GM18520 (cell line): Measurements from ENCODE around the gene SLC43A3.
A peak's percentile ranks its signal among the peaks of the same experiment; 100 is the strongest.
"Not testable (repeated sequence)": the region's sequence is repeated elsewhere in the genome, so short reads cannot be mapped to it uniquely, and the experiment has no call there.

ENCODE experiments used
- ATAC-seq: cut with Tn5 transposase; IDR thresholded peaks from one replicate; pipeline ENCODE4 v1.9.1; 2021; ENCODE audit not compliant: unreplicated experiment

The SLC43A3 gene

DNA sequence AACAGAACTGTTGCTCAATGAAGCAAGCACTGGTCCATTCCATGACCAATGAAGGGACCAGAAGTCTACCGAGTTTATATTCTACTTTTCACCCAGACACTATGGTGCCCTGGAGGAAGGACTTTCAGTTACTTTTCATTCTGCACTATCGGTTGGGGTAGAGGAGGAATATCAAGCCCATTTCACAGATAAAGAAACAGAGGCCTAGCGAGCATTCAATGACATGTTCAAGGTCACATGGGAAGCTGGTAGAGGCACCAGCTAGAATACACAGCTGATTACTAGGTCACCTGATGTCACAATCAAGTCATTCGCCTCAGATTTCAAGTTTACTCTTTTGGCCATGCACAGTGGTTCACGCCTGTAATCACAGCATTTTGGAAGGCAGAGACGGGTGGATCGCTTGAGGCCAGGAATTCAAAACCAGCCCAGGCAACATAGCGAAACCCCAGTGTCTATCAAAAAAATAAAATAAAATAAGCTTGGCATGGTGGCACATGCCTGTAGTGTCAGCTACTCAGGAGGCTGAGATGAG lies 18.9 kb downstream of the SLC43A3 start:
- no peak for ATAC-seq

DNA sequence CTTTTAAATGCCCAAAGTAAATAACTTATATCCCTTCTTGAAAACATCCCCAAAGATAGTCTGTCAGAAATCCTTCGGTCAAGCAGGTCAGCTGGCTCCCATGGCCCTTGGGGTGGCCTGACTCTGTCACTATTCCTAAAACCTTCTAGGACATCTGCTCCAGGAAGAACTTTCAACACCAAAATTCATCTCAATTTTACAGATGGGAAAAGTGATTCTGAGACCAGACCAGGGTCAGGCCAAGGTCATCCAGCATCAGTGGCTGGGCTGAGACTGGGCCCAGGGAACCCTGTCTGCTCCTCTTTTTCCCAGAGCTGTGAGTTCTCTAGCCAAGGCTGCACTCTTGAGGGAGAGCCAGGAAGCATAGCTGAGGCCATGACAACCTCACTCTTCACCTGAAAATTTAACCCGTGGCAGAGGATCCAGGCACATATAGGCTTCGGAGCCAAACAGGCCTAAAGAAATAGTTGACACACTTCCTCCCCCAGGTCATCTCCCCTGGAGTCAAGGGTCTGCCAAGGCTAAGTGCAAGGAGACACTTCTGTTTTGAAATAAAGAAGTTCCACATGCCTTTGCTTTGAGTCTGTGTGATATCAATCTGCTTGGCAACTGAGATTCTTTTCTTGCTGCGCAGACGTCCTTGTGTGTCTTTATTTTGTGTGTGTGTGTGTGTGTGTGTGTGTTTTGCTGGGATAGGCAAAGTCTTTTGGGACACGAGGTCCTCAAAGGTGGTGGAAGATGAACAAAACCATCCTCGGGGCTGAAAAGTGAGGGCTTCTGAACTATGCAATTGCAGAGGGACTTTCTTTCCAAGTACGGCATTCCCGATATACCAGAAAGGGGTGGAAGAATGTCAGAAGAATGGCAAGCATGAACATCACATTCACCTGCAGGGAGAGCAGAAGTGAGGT lies 19.7 kb downstream of the SLC43A3 start:
- ATAC-seq: no peak

DNA sequence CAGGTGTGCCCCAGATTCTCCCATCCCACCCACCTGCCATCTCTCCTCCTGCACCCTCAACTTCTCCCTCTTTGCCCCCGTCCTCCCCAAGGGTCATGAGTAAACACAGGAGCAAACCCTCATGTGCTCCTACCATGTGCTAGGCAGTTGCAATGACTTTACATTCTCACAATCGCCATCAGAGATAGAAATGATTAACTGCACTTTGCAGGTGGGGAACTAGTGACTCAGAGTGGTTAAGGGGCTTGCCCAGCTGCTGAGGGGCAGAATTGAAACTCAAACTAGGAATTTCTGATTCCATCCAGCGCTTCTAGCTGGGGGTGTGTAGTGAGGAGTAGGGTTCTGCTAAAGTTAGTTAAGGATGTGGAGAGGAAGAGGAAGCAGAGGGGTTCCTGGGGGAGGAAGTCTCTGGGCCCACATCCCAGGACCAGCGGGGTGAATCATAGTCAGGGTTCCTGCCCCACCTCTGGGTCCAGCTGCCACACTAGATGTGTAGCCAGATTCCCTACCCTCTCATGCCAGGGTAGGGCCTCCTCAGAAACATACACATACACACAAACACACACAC lies 20.5 kb downstream of the SLC43A3 start:
- ATAC-seq: peak; percentile 77

DNA sequence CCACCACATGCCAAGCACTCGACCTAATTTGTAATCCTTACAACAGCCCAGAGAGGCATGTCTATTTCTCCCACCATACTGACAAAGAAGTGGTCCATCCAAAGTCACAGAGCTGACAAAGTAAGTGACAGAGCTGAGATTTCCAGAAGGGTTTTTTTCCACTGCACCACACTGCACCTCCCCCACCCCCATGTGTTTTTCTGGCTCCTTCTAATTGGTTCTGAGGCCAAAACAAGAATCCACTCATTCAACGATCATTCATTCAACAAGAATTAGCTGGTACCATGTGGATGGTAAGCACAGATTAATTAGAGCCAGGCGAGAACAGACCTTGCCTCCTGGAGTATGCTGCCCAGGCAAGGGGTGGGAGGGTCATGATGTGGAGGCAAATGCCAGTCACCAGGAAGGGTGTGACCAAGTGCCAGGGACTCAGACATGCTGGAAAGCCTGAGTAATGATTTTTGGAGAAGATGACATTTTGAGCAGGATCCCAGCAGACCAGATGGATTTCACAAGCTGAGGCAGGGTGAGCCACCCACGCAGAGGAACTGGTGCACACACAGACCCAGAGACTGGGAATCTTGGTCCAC lies 21.6 kb downstream of the SLC43A3 start:
- no peak for ATAC-seq

DNA sequence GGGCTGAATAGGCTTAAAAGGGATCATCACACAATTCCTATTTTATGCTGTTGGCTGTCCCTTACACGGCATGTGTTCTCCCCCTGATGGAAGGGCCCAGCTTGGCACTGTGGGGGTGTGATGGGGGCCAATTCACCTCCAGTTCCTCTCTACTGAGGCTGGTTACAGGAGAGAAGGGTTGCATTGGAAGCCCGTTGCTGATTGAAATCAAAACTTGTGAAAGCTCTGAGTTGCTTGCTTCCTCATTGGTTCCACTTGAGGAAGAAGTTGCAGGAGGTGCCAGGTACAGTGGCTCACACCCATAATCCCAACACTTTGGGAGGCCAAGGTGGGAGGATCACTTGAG lies 23.1 kb downstream of the SLC43A3 start:
- ATAC-seq: no peak

DNA sequence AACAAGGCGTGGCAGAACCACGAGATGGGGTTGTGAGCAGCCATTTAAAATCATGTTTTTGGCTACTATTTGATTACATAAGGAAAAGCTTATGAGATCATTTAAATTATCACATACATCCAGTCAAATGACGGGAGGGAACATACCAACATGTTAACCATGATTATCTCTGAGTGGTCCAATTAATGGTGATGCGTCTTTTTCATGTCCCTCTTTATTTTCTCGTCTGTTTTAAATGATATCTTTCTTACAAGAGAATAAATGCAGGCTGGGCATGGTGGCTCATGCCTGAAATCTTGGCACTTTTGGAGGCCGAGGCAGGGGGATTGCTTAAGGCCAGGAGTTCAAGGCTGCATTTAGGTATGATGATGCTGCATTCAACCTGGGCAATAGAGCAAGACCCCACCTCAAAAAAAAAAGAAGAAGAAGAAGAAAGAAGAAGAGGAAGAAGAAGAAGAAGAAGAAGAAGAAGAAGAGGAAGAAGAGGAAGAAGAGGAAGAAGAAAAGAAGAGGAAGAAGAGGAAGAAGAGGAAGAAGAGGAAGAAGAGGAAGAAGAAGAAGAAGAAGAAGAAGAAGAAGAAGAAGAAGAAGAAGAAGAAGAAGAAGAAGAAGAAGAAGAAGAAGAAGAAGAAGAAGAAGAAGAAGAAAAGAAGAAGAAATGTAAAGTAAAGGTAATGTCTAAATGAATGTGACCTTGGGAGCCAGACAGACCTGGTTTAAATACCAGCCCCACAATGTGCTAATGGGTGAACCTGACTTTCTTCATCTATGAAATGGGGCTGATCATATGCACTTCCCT lies 23.7 kb downstream of the SLC43A3 start:
- not testable (repeated sequence) for ATAC-seq

DNA sequence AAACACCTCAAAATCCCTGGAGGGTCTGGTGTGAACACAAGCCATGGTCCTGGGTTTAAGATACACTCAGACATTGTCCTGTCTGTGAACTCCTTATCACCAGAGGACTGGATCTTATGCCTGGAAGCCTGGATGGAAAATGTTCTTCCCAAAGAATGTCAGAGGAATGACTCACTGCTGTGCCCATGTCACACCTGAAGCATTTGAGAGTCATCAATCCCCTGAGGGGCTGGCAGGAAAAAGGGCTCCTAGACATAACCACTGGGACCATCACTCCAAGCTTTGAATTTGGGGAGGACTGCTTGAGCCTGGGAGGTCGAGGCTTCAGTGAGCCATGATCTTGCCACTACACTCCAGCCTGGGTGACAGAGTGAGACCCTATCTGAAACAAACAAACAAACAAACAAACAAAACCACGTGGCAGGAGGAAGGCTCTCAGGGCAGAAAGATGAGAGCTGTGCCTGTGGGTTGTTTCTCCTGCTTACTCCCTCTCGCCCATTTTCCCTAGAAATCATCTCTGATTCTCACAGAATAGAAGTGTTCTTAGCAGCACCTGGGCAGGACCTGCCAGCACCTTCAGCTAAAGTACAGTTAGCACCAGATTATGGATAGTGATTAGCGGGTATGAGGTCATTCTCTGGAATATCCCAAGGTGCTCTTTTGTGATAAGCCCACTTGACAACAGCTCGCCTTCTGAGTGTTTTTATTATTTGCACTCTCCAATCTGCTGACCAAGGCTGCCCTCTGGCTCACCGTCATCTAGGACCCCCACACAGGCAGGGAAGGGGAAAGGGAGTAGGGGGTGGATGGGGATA lies 24.5 kb downstream of the SLC43A3 start:
- no peak for ATAC-seq

DNA sequence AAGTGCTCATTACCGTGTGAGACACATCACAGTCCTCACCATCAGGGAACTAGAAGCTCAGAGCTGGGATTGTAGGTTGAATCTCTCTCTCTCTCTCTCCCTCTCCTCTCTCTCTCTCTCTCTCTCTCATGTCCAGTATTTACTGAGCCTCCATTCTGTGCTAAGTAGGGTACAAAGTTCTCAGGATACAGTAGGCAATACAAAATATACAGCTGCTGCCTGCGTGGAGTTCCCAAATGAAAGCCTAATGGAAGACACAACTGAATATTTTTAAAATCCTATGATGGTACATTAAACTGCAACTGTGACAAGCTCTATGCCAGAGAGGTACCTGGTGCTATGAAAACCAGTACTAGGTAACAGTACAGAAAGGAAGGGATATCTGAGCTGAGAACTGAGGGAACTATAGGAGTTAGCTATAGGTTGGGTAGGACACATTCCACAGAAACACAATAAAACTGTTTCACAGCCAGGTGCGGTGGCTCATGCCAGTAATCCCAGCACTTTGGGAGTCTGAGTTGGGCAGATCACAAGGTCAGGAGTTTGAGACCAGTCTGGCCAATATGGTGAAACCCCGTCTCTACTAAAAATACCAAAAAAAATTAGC lies 26.8 kb downstream of the SLC43A3 start:
- ATAC-seq: no peak

DNA sequence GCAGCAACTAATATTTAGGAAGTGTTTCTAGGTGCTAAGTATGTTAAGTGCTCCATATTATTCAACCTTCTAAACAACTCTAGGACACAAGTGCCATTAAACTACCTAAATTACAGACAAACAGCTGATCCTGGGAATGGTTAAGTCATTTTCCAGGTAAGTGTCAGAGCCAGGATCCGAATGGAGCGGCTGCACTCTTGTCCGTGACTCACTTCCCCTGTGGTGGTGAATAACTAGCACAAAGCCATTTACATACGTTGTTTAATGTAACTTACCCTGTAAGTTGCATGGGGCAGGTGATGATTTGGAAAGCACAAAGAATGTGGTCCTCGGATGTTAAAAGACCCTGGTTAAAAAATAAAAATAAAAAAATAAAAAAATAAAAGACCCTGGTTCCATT lies 27.7 kb downstream of the SLC43A3 start:
- no peak for ATAC-seq

DNA sequence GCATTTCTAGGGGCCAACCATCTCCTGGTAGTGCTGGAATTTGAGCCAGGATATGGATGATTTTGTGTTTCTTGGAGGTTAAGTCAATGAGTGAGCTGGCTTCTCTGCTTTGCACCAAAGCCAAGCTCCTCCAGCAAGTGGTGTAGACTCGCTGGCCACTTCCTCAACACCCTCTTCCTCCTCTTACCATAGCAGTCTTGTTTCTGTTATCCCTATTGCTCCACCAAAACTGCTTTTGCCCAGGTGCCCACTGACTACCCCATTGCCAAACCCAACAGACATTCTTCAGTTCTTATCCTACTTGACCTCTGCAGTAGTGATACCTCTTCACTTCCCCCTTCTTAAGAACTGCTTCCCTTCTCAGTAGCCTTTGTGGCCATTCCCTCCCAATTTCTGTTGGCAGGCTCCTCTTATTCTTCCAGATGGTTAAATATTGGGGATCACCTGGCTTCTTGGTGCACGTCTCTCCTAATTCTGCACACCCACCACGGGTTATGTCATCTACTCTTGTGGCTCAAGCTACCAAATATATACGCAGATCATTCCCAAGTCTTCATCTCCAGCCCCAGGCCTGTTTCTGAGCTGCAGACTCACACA lies 29.4 kb downstream of the SLC43A3 start:
- no peak for ATAC-seq

DNA sequence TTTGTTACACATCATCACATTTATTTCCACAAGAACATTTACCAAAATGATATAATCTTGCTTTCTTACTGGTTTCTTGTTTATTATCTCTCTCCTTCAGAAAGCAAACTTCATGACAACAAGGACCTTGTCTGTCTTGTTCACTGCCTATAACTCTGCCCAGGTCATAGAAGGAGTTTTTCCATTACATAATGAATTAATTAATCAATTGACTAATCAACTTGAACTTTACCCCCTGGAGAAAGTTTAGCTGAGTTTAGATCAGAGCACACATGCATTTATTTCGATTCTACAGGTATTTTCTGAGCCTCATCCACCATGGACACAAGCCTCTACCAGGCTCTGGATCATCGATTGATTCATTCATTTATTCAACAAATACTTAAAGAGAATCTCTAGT lies 30.2 kb downstream of the SLC43A3 start:
- ATAC-seq: no peak

DNA sequence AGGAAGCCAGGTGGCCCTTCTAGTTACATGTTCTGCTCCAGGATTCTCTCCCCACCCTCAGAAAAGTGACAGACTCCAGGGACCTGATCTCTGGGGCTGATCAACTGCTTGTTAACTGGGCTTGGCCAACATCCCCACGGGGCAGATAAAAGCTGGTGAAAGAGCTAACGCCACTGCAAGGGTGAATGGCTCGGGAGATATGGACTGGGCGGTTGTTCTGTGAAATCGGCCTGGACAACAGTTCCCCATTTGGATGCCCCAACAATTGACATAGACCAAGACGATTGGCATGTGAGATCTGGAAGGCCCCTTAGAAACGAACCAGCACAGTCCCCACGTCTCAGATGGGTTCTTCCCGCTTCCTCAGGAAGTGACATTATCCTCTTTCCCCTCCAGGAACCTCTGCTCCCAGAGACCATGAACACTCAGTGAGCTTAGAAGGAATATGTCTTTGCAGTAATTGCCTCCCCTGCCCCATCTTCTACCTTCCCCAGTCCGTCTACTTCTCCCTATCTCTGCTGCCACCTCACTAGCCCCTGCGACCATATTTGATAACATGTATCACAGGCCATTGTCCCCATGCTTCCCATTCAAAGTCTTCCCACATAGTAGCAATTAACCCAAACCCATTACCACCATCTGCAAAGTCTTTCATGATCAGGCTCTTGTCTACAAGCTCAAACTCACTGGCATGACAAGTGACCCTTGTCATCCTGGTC lies 30.9 kb downstream of the SLC43A3 start:
- ATAC-seq: no peak

DNA sequence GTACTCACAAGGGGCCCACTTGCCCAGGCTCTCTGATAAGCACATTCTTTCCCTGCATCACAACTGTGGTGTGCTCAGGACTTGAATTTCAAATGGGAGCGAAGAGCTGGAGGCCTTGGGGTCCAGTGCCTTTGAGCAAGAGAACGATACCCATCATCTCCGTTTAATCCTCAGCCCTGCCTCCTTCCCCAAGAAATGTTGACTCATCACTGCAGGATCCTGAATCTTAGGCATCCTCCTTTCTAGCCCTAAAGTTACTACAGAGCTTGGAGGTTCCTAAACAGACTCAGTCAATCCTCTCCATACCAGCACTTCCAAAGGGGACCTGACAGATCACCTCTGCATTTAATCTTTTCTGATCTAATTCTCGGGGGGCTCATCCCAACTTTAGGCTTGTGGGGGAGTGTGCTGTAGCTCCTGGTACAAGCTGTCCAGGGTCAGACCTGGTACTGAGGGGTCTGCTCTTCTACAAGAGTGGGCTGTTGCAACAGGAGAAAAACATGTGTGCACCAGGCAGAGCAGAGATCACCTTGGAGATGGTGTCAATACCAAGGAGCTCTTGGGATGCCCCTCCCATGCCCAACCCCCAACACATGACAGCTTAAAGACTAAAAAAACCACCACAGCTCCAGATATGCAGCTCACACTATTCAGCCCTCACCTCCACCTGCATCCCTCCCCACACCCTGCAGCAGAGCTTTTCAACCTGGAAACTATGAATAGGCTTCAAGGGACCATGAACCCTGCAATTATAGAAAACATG lies 32.5 kb downstream of the SLC43A3 start:
- no peak for ATAC-seq

DNA sequence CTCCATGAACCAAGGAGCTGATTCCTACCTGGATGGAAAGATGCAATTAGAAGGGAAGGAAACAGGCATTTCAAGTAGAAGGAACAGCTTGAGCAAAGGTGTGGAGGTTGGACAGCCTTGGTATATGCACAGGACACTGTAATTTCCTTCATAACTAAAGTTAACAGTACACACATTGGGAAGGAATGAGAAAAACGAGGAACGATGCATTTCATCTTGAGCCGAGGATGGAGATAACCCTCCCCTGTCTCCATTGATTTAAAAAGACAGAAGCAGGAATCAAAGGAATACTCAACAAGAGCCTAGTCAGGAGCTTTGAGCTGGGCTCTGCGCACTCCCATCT lies 34.2 kb downstream of the SLC43A3 start:
- no peak for ATAC-seq

DNA sequence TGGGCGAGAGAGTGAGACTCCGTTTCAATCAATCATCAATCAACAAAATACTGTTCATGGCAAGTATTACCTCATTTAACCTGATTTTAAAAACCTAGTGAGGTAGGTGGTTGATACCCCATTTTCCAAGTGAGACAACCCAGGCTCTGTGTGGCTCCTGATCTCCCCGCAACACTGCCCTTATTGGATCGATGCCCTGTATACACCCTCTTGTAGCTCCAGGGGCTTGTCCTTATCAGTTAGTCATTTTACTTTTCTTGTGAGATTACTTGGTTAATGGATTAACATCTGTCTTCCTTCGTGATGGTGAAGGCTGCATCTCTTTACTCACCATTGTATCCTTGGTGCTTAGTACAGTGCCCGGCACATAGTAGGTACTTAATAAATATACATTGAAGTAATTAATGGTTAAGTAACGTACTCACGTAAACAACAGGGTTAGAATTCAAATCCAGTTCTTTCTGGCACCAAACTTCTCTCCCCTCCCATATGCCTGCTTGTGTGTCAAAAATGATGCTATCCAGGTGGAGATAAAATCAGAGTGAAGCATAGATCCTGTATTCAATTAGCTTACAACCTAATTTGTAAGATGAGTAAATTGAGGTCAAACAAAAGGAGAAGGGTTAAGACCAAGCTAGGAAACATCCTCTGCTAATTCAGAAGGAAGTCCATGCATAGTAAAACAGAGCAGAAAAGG lies 34.7 kb downstream of the SLC43A3 start:
- ATAC-seq: no peak

DNA sequence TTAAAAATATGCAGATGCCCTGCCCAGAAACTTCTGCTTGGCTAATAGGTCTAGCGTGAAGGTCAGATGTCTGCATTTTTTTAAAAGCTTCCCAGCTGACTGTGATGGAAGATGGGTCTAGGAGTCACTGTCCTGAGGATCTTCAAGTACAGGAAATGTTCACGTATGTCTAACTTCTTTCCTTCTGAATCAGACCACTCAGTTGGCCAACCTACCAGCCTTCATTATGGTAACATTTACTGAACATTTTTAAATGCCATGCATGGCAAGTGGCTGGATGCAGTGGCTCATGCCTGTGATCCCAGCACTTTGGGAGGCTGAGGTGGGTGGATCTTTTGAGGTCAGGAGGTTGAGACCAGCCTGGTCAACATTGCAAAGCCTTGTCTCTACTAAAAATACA lies 35.4 kb downstream of the SLC43A3 start:
- no peak for ATAC-seq

DNA sequence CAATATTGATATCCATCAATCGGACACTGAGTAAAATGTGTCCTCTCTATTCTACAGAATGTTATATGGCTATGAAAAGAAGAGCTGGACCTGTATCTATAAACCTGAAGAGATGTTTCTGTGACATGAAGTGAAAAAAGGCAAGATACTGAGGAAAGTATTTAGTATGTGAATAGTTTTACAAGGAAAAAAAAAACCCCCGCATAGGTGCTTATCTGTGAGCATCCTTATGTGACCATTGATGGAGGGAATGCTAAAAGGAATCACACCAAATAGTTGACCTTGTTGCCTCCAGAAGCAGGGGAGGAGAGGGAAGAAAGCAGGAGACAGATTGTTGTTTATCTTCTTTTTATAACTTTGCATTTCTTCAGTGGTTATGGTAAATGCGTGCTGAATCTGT lies 35.8 kb downstream of the SLC43A3 start:
- ATAC-seq: no peak

DNA sequence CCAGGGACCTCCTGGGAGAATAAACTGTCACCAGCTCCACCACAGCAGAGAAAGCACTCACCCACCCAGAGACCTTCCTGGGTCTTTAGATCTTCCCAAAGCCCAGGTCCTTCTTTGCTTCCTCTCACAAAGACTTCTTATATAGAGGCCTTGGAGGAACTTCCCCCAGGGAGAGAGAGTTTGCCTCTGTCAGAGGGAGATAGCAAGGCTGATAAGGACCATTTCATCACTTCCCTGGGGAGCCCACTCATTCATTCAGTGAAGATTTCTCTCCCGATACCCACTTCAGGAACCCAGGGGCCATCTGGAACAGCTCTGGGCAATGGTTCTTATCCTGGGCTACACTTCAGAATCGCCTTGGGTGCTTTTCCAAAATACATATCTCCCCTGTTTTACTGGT lies 36.4 kb downstream of the SLC43A3 start, which contains the start of gene PRG2:
TSS of gene PRG2 (minus strand) at position 116 of the 400 bp plus-strand sequence. CDS start 706 bp downstream, outside the sequence.
- ATAC-seq: no peak
